ENCODE measurements around the gene C10orf105.

C10orf105 gene

DNA sequence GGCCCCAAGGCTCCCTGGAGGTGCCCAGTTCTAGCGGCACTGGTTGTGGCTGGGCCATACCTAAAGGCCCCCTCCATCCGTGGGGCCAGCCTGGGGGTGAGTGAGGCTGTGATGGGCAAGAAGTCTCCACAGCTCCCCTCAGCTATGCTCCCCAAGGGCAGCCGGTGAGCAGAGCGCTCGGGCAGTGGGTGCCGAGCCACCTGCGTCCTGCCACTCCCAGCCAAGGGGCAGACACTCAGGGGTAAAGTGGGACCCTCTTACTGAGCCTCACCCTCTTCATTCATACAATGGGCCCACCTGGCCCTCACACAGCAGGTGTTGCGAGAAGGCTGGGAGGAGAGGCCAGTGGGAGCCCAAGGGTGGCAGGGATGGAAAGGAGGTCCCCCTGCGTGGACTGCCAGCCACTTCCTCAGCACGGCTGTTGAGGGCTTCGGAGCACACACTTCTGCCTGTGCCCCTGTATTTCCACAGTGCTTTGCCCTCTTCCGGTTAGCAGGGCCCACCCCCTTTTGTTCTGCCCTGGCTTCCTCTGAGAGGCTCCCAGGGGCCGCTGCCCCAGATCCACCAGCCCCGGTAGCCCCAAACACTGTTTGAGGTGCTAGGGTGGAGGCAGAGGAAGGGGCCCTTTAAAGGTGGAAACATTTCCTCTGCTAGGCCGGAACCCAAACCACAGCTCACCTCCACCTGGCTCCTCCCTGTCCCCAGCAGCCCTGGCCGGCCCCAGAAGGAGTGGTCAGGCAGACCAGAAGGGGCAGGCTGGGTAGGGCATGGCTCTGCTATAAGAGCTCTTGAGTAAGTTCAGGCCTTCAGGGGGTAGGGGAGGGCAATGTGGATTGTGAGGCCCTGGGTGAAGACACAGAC, 16.4 kb upstream of the C10orf105 start:
- Mint-ChIP-seq H3K9me3 (no peaks in the 10 kb centered on the region), H3K27ac (peak overlapping the region; percentile 91), H3K27me3 (ENCODE audit: low read depth) (no peaks in the 10 kb centered on the region), H3K4me1 (ENCODE audit: low read depth) (peaks cover 62% of the 10 kb centered on the region), H3K4me3 (peak overlapping the region; percentile 36), H3K36me3 (ENCODE audit: low read depth) (no peaks in the 10 kb centered on the region)

GRCh38 chr10:71734797-71735196, 15.2 kb upstream of the C10orf105 start:
- no peaks in the 10 kb centered on the region for H3K27me3 Mint-ChIP-seq (ENCODE audit: low read depth)
- H3K4me1 Mint-ChIP-seq (ENCODE audit: low read depth): peaks cover 54% of the 10 kb centered on the region
- no peaks in the 10 kb centered on the region for H3K9me3 Mint-ChIP-seq
- H3K27ac Mint-ChIP-seq: peak overlapping the region; percentile 91
- H3K4me3 Mint-ChIP-seq: no peak overlapping the region
- H3K36me3 Mint-ChIP-seq (ENCODE audit: low read depth): no peaks in the 10 kb centered on the region

- no peak overlapping the region for H3K4me3 Mint-ChIP-seq
- H3K9me3 Mint-ChIP-seq: no peaks in the 10 kb centered on the region
- H3K36me3 Mint-ChIP-seq (ENCODE audit: low read depth): no peaks in the 10 kb centered on the region
- peaks cover 60% of the 10 kb centered on the region for H3K4me1 Mint-ChIP-seq (ENCODE audit: low read depth)
- H3K27ac Mint-ChIP-seq: no peak overlapping the region
- no peaks in the 10 kb centered on the region for H3K27me3 Mint-ChIP-seq (ENCODE audit: low read depth)
Observed at GRCh38 chr10:71731791-71732190, 12.2 kb upstream of the C10orf105 start.

- H3K9me3 Mint-ChIP-seq: no peaks in the 10 kb centered on the region
- no peaks in the 10 kb centered on the region for H3K27me3 Mint-ChIP-seq (ENCODE audit: low read depth)
- peak overlapping the region; percentile 21 for H3K4me3 Mint-ChIP-seq
- H3K36me3 Mint-ChIP-seq (ENCODE audit: low read depth): no peaks in the 10 kb centered on the region
- H3K27ac Mint-ChIP-seq: peak overlapping the region; percentile 92
- peaks cover 59% of the 10 kb centered on the region for H3K4me1 Mint-ChIP-seq (ENCODE audit: low read depth)
Observed at GRCh38 chr10:71729161-71729636, 9.6 kb upstream of the C10orf105 start.

DNA sequence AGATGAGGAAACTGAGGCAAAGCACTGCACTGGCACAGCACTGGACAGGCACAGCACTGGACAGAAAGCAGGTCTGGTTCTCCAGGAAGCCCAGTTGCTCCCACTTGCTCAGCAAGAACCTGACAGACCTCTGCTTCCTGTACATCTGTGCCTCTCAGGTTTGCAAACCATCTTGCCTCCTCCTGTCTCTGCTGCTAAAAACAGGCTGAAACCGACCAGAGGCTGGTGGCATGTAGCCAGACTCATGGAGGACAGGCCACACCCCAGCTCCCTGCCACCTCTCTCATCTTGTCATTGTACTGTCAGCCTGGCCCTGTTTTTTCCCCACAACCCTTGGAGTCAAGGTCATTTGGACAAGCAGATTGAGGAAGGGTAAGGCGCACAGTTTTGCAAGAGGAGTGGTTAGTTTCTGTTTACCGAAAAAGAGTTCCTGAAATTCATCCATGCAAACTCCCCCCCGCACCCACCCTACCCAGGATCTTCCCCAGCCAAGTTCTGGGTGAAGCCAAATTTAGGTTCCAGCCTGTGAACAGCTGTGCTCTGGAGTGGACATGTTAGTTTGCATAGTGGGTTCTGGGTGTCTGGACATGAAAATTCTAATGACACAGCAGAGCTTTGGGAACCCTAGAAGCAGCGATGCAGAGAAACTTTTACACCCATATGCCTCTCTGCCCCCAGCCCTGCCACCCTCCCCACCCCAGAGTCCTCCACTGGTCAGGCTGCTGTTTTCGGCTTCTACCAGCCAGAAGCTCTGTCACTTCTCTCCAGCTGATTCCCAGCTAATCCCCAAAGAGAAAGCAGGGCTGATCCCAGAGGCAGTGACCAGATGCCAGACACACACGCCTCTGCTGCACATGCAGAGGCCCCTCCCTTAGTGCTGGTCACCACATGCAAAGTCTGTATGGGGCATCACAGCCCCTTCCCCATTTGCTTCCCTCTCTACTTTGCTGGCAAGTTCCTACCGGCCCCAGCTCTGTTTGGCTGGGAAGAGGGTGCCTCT, 8.5 kb upstream of the C10orf105 start:
- Mint-ChIP-seq H3K9me3 (no peaks in the 10 kb centered on the region), H3K27me3 (ENCODE audit: low read depth) (no peaks in the 10 kb centered on the region), H3K27ac (peak overlapping the region; percentile 92), H3K4me3 (peak overlapping the region; percentile 43), H3K36me3 (ENCODE audit: low read depth) (no peaks in the 10 kb centered on the region), H3K4me1 (ENCODE audit: low read depth) (peaks cover 55% of the 10 kb centered on the region)

DNA sequence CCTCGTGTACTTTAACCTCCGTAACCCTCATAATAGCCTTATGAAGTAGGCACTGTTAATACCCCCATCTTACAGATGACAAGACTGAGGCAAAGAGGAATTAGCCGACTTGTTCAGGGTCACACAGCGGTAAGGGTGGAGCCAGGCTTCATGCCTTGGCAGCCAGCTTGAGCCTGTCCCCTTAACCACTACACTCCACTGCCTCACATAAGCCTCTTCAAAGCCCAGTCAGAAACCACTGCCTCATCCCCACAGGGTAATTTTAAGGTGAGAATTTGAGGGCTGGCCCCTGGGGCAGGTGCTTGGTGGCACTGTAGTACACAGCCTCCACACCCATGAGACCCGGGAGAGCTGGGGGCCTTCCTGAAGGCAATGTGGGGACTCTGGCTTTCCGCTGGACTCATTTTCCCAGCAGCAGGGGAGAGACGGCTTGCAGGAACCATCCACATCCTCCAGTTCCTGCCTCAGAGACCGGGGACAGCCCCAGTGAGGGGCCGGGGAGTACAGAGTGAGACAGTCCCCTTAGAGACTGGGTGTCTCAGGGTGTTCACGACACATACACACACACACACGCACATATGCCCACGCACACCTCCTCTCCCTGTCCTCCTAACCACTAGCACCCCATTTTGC, 7.6 kb upstream of the C10orf105 start:
- H3K4me3 Mint-ChIP-seq: peak overlapping the region; percentile 43
- no peaks in the 10 kb centered on the region for H3K9me3 Mint-ChIP-seq
- peak overlapping the region; percentile 92 for H3K27ac Mint-ChIP-seq
- peaks cover 52% of the 10 kb centered on the region for H3K4me1 Mint-ChIP-seq (ENCODE audit: low read depth)
- no peaks in the 10 kb centered on the region for H3K36me3 Mint-ChIP-seq (ENCODE audit: low read depth)
- no peaks in the 10 kb centered on the region for H3K27me3 Mint-ChIP-seq (ENCODE audit: low read depth)

- no peaks in the 10 kb centered on the region for H3K9me3 Mint-ChIP-seq
- peak overlapping the region; percentile 43 for H3K4me3 Mint-ChIP-seq
- peaks cover 48% of the 10 kb centered on the region for H3K4me1 Mint-ChIP-seq (ENCODE audit: low read depth)
- H3K27ac Mint-ChIP-seq: peak overlapping the region; percentile 92
- H3K27me3 Mint-ChIP-seq (ENCODE audit: low read depth): no peaks in the 10 kb centered on the region
- no peaks in the 10 kb centered on the region for H3K36me3 Mint-ChIP-seq (ENCODE audit: low read depth)
Observed at GRCh38 chr10:71726580-71727104, 7.1 kb upstream of the C10orf105 start.

DNA sequence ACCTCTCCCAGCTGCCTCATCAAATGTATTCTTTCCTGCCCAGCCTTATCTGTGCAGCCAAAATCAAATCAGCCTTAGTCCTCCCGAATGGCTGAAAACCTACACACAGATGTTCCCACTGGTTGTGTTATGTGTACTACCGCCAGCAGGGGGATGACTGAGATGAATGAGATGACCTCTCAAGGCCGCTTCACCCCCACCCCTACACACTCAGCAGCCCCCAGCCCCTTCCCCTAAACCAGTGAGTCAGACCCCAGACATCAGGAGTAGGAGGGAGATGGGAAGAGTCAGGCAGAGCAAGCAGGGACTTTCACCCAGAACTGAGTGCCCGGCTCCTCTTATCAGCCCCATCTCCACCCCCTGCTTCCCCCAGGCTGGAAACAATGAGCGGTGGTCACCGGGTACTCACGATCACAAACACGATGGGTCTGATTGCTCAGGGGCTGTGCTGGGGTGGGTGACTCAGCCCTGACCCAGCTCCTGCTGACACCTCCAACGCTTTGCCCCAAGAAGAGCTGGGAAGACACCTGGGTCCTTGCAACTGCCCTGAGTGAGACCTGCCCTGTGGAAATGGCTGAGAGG, 6.5 kb upstream of the C10orf105 start:
- H3K4me3 Mint-ChIP-seq: peak overlapping the region; percentile 43
- H3K27ac Mint-ChIP-seq: peak overlapping the region; percentile 92
- no peaks in the 10 kb centered on the region for H3K36me3 Mint-ChIP-seq (ENCODE audit: low read depth)
- peaks cover 43% of the 10 kb centered on the region for H3K4me1 Mint-ChIP-seq (ENCODE audit: low read depth)
- no peaks in the 10 kb centered on the region for H3K9me3 Mint-ChIP-seq
- no peaks in the 10 kb centered on the region for H3K27me3 Mint-ChIP-seq (ENCODE audit: low read depth)

GRCh38 chr10:71725249-71725648, 5.7 kb upstream of the C10orf105 start:
- H3K27me3 Mint-ChIP-seq (ENCODE audit: low read depth): no peaks in the 10 kb centered on the region
- no peaks in the 10 kb centered on the region for H3K9me3 Mint-ChIP-seq
- H3K27ac Mint-ChIP-seq: no peak overlapping the region
- no peak overlapping the region for H3K4me3 Mint-ChIP-seq
- H3K4me1 Mint-ChIP-seq (ENCODE audit: low read depth): peaks cover 43% of the 10 kb centered on the region
- no peaks in the 10 kb centered on the region for H3K36me3 Mint-ChIP-seq (ENCODE audit: low read depth)

GRCh38 chr10:71724539-71724938, 5.0 kb upstream of the C10orf105 start:
- Mint-ChIP-seq H3K4me1 (ENCODE audit: low read depth) (peaks cover 43% of the 10 kb centered on the region), H3K4me3 (no peak overlapping the region), H3K27ac (no peak overlapping the region), H3K9me3 (no peaks in the 10 kb centered on the region), H3K36me3 (ENCODE audit: low read depth) (no peaks in the 10 kb centered on the region), H3K27me3 (ENCODE audit: low read depth) (no peaks in the 10 kb centered on the region)

- H3K4me1 Mint-ChIP-seq (ENCODE audit: low read depth): peaks cover 34% of the 10 kb centered on the region
- H3K27ac Mint-ChIP-seq: no peak overlapping the region
- H3K9me3 Mint-ChIP-seq: no peaks in the 10 kb centered on the region
- H3K27me3 Mint-ChIP-seq (ENCODE audit: low read depth): no peaks in the 10 kb centered on the region
- H3K36me3 Mint-ChIP-seq (ENCODE audit: low read depth): no peaks in the 10 kb centered on the region
- H3K4me3 Mint-ChIP-seq: no peak overlapping the region
Observed at GRCh38 chr10:71723311-71723710, 3.7 kb upstream of the C10orf105 start.

DNA sequence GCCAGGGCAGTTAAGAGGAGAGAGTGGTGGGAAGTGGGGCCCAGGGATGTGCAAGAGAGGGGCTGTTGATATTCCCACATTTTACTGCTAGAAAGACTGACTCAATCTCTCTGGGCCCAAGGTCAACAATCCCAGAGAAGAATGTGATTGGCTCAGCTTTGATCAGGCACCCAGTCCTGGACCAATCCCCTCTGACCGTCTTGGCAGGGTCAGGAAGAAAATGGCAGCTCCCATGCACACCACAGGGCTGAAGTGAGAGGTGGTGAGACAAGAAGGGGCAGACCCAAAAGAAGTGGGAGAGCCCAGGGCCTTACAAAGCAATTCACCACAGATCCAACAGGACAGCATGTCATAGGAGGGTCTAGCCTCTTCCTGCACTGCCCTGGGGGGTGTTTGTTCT, 3.3 kb upstream of the C10orf105 start:
- Mint-ChIP-seq H3K27ac (no peak overlapping the region), H3K9me3 (no peaks in the 10 kb centered on the region), H3K4me1 (ENCODE audit: low read depth) (peaks cover 31% of the 10 kb centered on the region), H3K27me3 (ENCODE audit: low read depth) (no peaks in the 10 kb centered on the region), H3K36me3 (ENCODE audit: low read depth) (no peaks in the 10 kb centered on the region), H3K4me3 (no peak overlapping the region)

GRCh38 chr10:71721313-71721712, 1.7 kb upstream of the C10orf105 start:
- Mint-ChIP-seq H3K4me1 (ENCODE audit: low read depth) (peaks cover 19% of the 10 kb centered on the region), H3K27me3 (ENCODE audit: low read depth) (no peaks in the 10 kb centered on the region), H3K36me3 (ENCODE audit: low read depth) (no peaks in the 10 kb centered on the region)

GRCh38 chr10:71720288-71720687, 710 bp upstream of the C10orf105 start:
- no peaks in the 10 kb centered on the region for H3K9me3 Mint-ChIP-seq
- H3K36me3 Mint-ChIP-seq (ENCODE audit: low read depth): no peaks in the 10 kb centered on the region
- no peak overlapping the region for H3K4me3 Mint-ChIP-seq
- H3K27ac Mint-ChIP-seq: no peak overlapping the region
- no peaks in the 10 kb centered on the region for H3K27me3 Mint-ChIP-seq (ENCODE audit: low read depth)
- peaks cover 16% of the 10 kb centered on the region for H3K4me1 Mint-ChIP-seq (ENCODE audit: low read depth)

More at GRCh38 chr10:71721313-71721712, 1.7 kb upstream of the C10orf105 start:
- Mint-ChIP-seq H3K9me3 (no peaks in the 10 kb centered on the region), H3K4me3 (no peak overlapping the region), H3K27ac (no peak overlapping the region)
